PC-9 (cell line): ENCODE measurements around the gene XRCC5.

Experiments
- EZH2 ChIP-seq: fragments of 200-600 bp; sonication (generic); IDR thresholded peaks from 2 replicates; pipeline ENCODE4 v1.8.0; 2017; ENCODE audit warnings: antibody characterized with exemption, low read depth
- TF ChIP-seq, protein P1 (sequence below): fragments of 200-600 bp; sonication (generic); conservative IDR thresholded peaks from 2 replicates; pipeline ENCODE4 v1.6.1; 2017; ENCODE audit warnings: mixed run types, antibody characterized with exemption, mild to moderate bottlenecking, moderate library complexity

DNA sequence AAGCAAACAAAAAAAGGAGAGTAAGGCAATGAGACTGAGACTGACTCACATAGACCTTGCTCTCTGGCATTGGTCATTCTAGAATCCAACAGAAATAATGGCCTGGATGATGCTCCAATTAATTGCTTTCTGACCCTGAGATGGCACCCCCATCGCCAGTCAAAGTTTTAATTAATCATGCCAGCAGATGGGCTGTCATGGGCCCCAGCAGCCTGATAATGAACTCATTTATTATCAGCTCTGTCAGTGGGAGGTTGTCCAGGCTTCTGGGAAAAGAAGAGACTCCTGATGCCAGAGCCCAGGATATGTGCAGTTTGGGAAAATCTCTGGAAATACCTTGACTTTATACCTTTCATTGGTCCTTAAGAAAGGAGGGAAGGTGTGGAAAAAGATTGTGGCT is 115.2 kb downstream of the XRCC5 start:
- TF ChIP-seq EZH2, result no peak
- TF ChIP-seq, protein P1, sequence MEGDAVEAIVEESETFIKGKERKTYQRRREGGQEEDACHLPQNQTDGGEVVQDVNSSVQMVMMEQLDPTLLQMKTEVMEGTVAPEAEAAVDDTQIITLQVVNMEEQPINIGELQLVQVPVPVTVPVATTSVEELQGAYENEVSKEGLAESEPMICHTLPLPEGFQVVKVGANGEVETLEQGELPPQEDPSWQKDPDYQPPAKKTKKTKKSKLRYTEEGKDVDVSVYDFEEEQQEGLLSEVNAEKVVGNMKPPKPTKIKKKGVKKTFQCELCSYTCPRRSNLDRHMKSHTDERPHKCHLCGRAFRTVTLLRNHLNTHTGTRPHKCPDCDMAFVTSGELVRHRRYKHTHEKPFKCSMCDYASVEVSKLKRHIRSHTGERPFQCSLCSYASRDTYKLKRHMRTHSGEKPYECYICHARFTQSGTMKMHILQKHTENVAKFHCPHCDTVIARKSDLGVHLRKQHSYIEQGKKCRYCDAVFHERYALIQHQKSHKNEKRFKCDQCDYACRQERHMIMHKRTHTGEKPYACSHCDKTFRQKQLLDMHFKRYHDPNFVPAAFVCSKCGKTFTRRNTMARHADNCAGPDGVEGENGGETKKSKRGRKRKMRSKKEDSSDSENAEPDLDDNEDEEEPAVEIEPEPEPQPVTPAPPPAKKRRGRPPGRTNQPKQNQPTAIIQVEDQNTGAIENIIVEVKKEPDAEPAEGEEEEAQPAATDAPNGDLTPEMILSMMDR, result no peak
